ENCODE results near the gene FNDC1.
"Not testable (repeated sequence)": the region's sequence is repeated elsewhere in the genome, so short reads cannot be mapped to it uniquely, and the experiment has no call there.

Gene FNDC1

GRCh38 chr6:159259441-159260125, 90.4 kb downstream of the FNDC1 start:
- no peak for TF ChIP-seq TAF1 (IDR thresholded peaks at IDR 0.05; ENCODE audit: low read depth, low read length)
- no peak for TF ChIP-seq POLR2AphosphoS5 (IDR thresholded peaks at IDR 0.05; ENCODE audit: low read depth, low read length)
- TF ChIP-seq SPI1 (IDR thresholded peaks at IDR 0.05; ENCODE audit: low read depth, low read length) = no peak
- TF ChIP-seq POU2F2 (IDR thresholded peaks at IDR 0.05; ENCODE audit: low read depth, low read length) = no peak
- TF ChIP-seq PAX5 (IDR thresholded peaks at IDR 0.05; ENCODE audit: insufficient read depth, low read length, severe bottlenecking) = no peak
- no peak for TF ChIP-seq POLR2A (IDR thresholded peaks at IDR 0.05; ENCODE audit: low read depth, low read length)
- no peak for DNase-seq (ENCODE audit: insufficient read length, low spot score)
- no peak for FAIRE-seq

DNA sequence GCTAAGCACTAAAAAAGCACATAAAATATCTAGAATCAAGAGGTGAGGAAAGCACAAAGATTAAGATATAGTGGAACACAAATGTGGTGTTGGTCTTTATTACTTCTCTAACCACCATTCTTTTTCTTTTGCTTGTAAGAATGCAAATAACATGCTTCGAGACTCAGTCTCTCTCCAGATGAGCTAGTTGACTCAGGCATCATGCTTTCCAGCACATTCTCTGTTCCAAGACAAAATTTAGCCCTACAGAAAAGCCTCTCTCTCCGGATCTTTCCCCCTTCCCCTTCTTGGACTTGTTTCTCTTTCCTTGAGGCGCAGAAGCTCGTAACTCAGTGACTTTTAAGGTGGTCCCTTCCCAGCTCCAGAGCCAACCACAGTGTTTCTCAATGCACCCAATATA, 91.0 kb downstream of the FNDC1 start:
- FAIRE-seq (no peak), DNase-seq (ENCODE audit: insufficient read length, low spot score) (no peak)
- TF ChIP-seq POU2F2 (IDR thresholded peaks at IDR 0.05; ENCODE audit: low read depth, low read length) = no peak
- no peak for TF ChIP-seq POLR2AphosphoS5 (IDR thresholded peaks at IDR 0.05; ENCODE audit: low read depth, low read length)
- TF ChIP-seq POLR2A (IDR thresholded peaks at IDR 0.05; ENCODE audit: low read depth, low read length) = no peak
- TF ChIP-seq SPI1 (IDR thresholded peaks at IDR 0.05; ENCODE audit: low read depth, low read length) = no peak
- TF ChIP-seq PAX5 (IDR thresholded peaks at IDR 0.05; ENCODE audit: insufficient read depth, low read length, severe bottlenecking) = no peak
- TF ChIP-seq TAF1 (IDR thresholded peaks at IDR 0.05; ENCODE audit: low read depth, low read length) = no peak

- FAIRE-seq = no peak
- no peak for TF ChIP-seq SPI1 (IDR thresholded peaks at IDR 0.05; ENCODE audit: low read depth, low read length)
- no peak for DNase-seq (ENCODE audit: insufficient read length, low spot score)
Measured at GRCh38 chr6:159261995-159262394, 92.8 kb downstream of the FNDC1 start.

GRCh38 chr6:159262586-159262985, 93.4 kb downstream of the FNDC1 start:
- TF ChIP-seq POU2F2 (IDR thresholded peaks at IDR 0.05; ENCODE audit: low read depth, low read length) (no peak), TAF1 (IDR thresholded peaks at IDR 0.05; ENCODE audit: low read depth, low read length) (no peak), POLR2AphosphoS5 (IDR thresholded peaks at IDR 0.05; ENCODE audit: low read depth, low read length) (no peak), POLR2A (IDR thresholded peaks at IDR 0.05; ENCODE audit: low read depth, low read length) (no peak), PAX5 (IDR thresholded peaks at IDR 0.05; ENCODE audit: insufficient read depth, low read length, severe bottlenecking) (no peak), SPI1 (IDR thresholded peaks at IDR 0.05; ENCODE audit: low read depth, low read length) (no peak)
- no peak for FAIRE-seq

DNA sequence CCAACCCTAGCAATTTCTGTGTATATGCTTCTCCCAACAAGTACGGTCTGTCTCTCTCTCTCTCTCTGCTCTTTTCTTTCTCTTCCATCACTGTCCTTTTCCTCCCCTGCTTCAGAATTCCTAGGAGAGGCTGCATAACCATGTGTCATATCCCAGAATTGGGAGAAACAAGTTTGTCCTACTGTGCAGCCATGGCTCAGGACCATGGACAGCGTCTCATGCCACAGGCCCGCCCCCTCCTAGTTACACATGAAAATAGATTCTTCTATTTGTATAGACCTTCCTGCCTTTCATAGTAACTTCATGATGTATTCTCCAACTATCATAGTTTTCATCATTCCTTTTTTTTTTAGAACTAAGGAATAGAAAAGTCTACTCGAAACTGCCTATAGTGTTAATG, 98.0 kb downstream of the FNDC1 start:
- FAIRE-seq (no peak), DNase-seq (ENCODE audit: insufficient read length, low spot score) (no peak)
- TF ChIP-seq POLR2A (IDR thresholded peaks at IDR 0.05; ENCODE audit: low read depth, low read length) = no peak
- TF ChIP-seq POLR2AphosphoS5 (IDR thresholded peaks at IDR 0.05; ENCODE audit: low read depth, low read length) = no peak
- TF ChIP-seq PAX5 (IDR thresholded peaks at IDR 0.05; ENCODE audit: insufficient read depth, low read length, severe bottlenecking) = no peak
- TF ChIP-seq POU2F2 (IDR thresholded peaks at IDR 0.05; ENCODE audit: low read depth, low read length) = no peak
- TF ChIP-seq SPI1 (IDR thresholded peaks at IDR 0.05; ENCODE audit: low read depth, low read length) = no peak
- no peak for TF ChIP-seq TAF1 (IDR thresholded peaks at IDR 0.05; ENCODE audit: low read depth, low read length)

More at GRCh38 chr6:159262586-159262985, 93.4 kb downstream of the FNDC1 start:
- no peak for DNase-seq (ENCODE audit: insufficient read length, low spot score)

- no peak for FAIRE-seq
- DNase-seq (ENCODE audit: insufficient read length, low spot score) = no peak
- no peak for TF ChIP-seq POLR2A (IDR thresholded peaks at IDR 0.05; ENCODE audit: low read depth, low read length)
- no peak for TF ChIP-seq POU2F2 (IDR thresholded peaks at IDR 0.05; ENCODE audit: low read depth, low read length)
- TF ChIP-seq PAX5 (IDR thresholded peaks at IDR 0.05; ENCODE audit: insufficient read depth, low read length, severe bottlenecking) = no peak
- TF ChIP-seq POLR2AphosphoS5 (IDR thresholded peaks at IDR 0.05; ENCODE audit: low read depth, low read length) = no peak
- TF ChIP-seq TAF1 (IDR thresholded peaks at IDR 0.05; ENCODE audit: low read depth, low read length) = no peak
- no peak for TF ChIP-seq SPI1 (IDR thresholded peaks at IDR 0.05; ENCODE audit: low read depth, low read length)
Measured at GRCh38 chr6:159268511-159268910, 99.3 kb downstream of the FNDC1 start.

- TF ChIP-seq PAX5 (IDR thresholded peaks at IDR 0.05; ENCODE audit: insufficient read depth, low read length, severe bottlenecking) = no peak
- TF ChIP-seq POU2F2 (IDR thresholded peaks at IDR 0.05; ENCODE audit: low read depth, low read length) = no peak
- no peak for TF ChIP-seq POLR2AphosphoS5 (IDR thresholded peaks at IDR 0.05; ENCODE audit: low read depth, low read length)
- no peak for TF ChIP-seq SPI1 (IDR thresholded peaks at IDR 0.05; ENCODE audit: low read depth, low read length)
- no peak for TF ChIP-seq TAF1 (IDR thresholded peaks at IDR 0.05; ENCODE audit: low read depth, low read length)
- TF ChIP-seq POLR2A (IDR thresholded peaks at IDR 0.05; ENCODE audit: low read depth, low read length) = no peak
- FAIRE-seq (no peak), DNase-seq (ENCODE audit: insufficient read length, low spot score) (no peak)
Measured at GRCh38 chr6:159271257-159271656, 102.1 kb downstream of the FNDC1 start.

- FAIRE-seq = no peak
- DNase-seq (ENCODE audit: insufficient read length, low spot score) = no peak
- no peak for TF ChIP-seq POLR2AphosphoS5 (IDR thresholded peaks at IDR 0.05; ENCODE audit: low read depth, low read length)
- no peak for TF ChIP-seq SPI1 (IDR thresholded peaks at IDR 0.05; ENCODE audit: low read depth, low read length)
Measured at GRCh38 chr6:159278626-159279025, 109.4 kb downstream of the FNDC1 start.

DNA sequence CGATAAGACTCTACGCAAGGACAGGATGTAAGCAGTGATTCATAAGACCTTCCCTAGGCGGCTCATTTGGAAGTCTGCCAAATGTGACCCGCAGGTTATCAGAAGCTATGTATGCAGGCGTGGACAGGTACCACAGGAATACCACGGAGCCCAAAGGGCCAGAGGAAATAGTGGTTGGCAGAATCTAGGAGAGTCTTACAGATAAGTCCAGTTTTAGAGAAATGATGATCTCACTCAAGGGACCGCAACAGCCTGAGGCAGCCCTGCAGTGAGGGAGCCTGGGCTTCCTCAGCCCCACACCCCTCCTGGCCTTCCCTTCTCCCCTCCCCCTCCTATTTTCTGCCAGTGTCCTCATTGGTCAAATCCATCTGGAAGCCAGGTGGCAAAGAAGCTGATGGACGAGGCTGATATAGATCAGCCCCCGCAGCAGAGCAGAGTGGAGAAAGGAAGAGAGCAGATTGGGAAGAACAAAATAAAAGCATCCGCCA, 110.6 kb downstream of the FNDC1 start:
- no peak for DNase-seq (ENCODE audit: insufficient read length, low spot score)
- no peak for FAIRE-seq
- no peak for TF ChIP-seq POLR2AphosphoS5 (IDR thresholded peaks at IDR 0.05; ENCODE audit: low read depth, low read length)
- TF ChIP-seq POLR2A (IDR thresholded peaks at IDR 0.05; ENCODE audit: low read depth, low read length) = no peak
- TF ChIP-seq PAX5 (IDR thresholded peaks at IDR 0.05; ENCODE audit: insufficient read depth, low read length, severe bottlenecking) = no peak
- no peak for TF ChIP-seq TAF1 (IDR thresholded peaks at IDR 0.05; ENCODE audit: low read depth, low read length)
- TF ChIP-seq SPI1 (IDR thresholded peaks at IDR 0.05; ENCODE audit: low read depth, low read length) = no peak
- TF ChIP-seq POU2F2 (IDR thresholded peaks at IDR 0.05; ENCODE audit: low read depth, low read length) = no peak

GRCh38 chr6:159282421-159282820, 113.2 kb downstream of the FNDC1 start:
- no peak for FAIRE-seq
- no peak for DNase-seq (ENCODE audit: insufficient read length, low spot score)
- TF ChIP-seq SPI1 (IDR thresholded peaks at IDR 0.05; ENCODE audit: low read depth, low read length) (no peak), POU2F2 (IDR thresholded peaks at IDR 0.05; ENCODE audit: low read depth, low read length) (no peak), PAX5 (IDR thresholded peaks at IDR 0.05; ENCODE audit: insufficient read depth, low read length, severe bottlenecking) (no peak), POLR2AphosphoS5 (IDR thresholded peaks at IDR 0.05; ENCODE audit: low read depth, low read length) (no peak), TAF1 (IDR thresholded peaks at IDR 0.05; ENCODE audit: low read depth, low read length) (no peak)

DNA sequence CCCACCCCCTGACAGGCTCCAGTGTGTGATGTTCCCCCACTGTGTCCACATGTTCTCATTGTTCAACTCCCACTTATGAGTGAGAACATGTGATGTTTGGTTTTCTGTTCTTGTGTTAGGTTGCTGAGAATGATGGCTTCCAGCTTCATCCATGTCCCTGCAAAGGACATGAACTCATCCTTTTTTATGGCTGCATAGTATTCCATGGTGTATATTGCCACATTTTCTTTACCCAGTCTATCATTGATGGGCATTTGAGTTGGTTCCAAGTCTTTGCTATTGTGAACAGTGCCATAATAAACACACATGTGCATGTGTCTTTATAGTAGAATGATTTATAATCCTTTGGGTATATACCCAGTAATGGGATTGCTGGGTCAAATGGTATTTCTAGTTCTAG, 115.5 kb downstream of the FNDC1 start:
- FAIRE-seq; DNase-seq (ENCODE audit: insufficient read length, low spot score): not testable (repeated sequence)

Measured in GM12891 (cell line).